H1 (cell line): ENCODE data around the gene ASB16. TPM values are rescaled to one million over a fixed set of nuclear protein-coding genes. Genes with fewer than 3 reads are reported as not detected.

Source experiments
- CTCF ChIA-PET: fragments of 300-600 bp; sonication (Branson Sonifier 250); formaldehyde crosslinking; loops from one replicate; lab custom pipeline; 2021; ENCODE audit not compliant: partially characterized antibody; lab: Charles Lee
- POLR2A ChIA-PET: fragments of 300-600 bp; sonication (Branson Sonifier 250); formaldehyde crosslinking; loops from one replicate; lab custom pipeline; 2021; ENCODE audit warnings: inconsistent platforms; ENCODE audit not compliant: partially characterized antibody; lab: Charles Lee
- DNase-seq, 2 experiments: peaks; one replicate each; pipeline versions ENCODE4 v3.0.0 to v3.0.0-alpha.2; 2010 to 2022; ENCODE audit warnings: low spot score in 2 of 2, low read depth in 1 of 2, mixed read lengths in 1 of 2
- FAIRE-seq: peaks from 2 replicates; lab custom pipeline; 2011; peaks lifted over from hg19 to GRCh38; lab: Jason Lieb, UNC
- H2AFZ ChIP-seq: 2 replicates; pipeline ENCODE4 v1.8.1; 2012; ENCODE audit warnings: low read length, inconsistent platforms
- H2AK5ac ChIP-seq: 2 replicates; pipeline ENCODE4 v1.6.1; 2013; ENCODE audit warnings: low read depth, low read length
- H2BK120ac ChIP-seq: replicated peaks from 2 replicates; pipeline ENCODE3; 2013; ENCODE audit warnings: low read depth, low read length, inconsistent platforms
- H2BK12ac ChIP-seq: 2 replicates; pipeline ENCODE4 v1.6.1; 2013; ENCODE audit warnings: low read depth, low read length
- H2BK15ac ChIP-seq: 2 replicates; pipeline ENCODE4 v1.6.1; 2013; ENCODE audit warnings: low read length
- H2BK20ac ChIP-seq: 2 replicates; pipeline ENCODE4 v1.6.1; 2013; ENCODE audit warnings: low read length
- H2BK5ac ChIP-seq: 2 replicates; pipeline ENCODE4 v1.6.1; 2013; ENCODE audit warnings: low read depth, low read length
- H3K14ac ChIP-seq: 2 replicates; pipeline ENCODE4 v1.6.1; 2013; ENCODE audit warnings: inconsistent platforms; ENCODE audit not compliant: insufficient read length
- H3K18ac ChIP-seq: 2 replicates; pipeline ENCODE4 v1.6.1; 2013; ENCODE audit warnings: low read length; ENCODE audit errors: extremely low read depth
- H3K23ac ChIP-seq: 2 replicates; pipeline ENCODE4 v1.6.1; 2013; ENCODE audit warnings: inconsistent platforms; ENCODE audit not compliant: insufficient read length
- H3K23me2 ChIP-seq: 2 replicates; pipeline ENCODE4 v1.6.1; 2013; ENCODE audit warnings: low read depth, low read length
- H3K27ac ChIP-seq: 2 replicates; pipeline ENCODE4 v1.6.1; 2011; ENCODE audit warnings: low read depth, low read length, inconsistent platforms
- H3K27me3 ChIP-seq, 4 experiments: replicated peaks in 1 of 4; 1 replicate in 1 of 4; 2 replicates in 3 of 4; pipeline versions ENCODE4 v1.6.1 to v1.8.1; 2011 to 2013; ENCODE audit warnings: low read length in 3 of 4, mild to moderate bottlenecking in 3 of 4, inconsistent platforms in 2 of 4, mixed read lengths in 2 of 4, moderate library complexity in 1 of 4; ENCODE audit not compliant: control insufficient read depth in 3 of 4, insufficient read depth in 3 of 4; ENCODE audit errors: extremely low read depth in 1 of 4
- H3K36me3 ChIP-seq, 4 experiments: 2 replicates each; pipeline versions ENCODE4 v1.6.1 to v1.8.1; 2011 to 2013; ENCODE audit warnings: mild to moderate bottlenecking in 4 of 4, low read length in 3 of 4, moderate library complexity in 2 of 4, control low read depth in 1 of 4, inconsistent platforms in 1 of 4; ENCODE audit not compliant: insufficient read depth in 4 of 4, control insufficient read depth in 2 of 4
- H3K4ac ChIP-seq: replicated peaks from 2 replicates; pipeline ENCODE3; 2013; ENCODE audit warnings: low read length, low read depth, mixed read lengths, inconsistent platforms; ENCODE audit not compliant: insufficient read length
- H3K4me1 ChIP-seq, 4 experiments: replicated peaks in 1 of 4; 1 replicate in 1 of 4; 2 replicates in 3 of 4; pipeline versions ENCODE4 v1.6.1 to v1.8.1; 2011 to 2013; ENCODE audit warnings: low read length in 3 of 4, inconsistent platforms in 2 of 4, mixed read lengths in 1 of 4; ENCODE audit not compliant: insufficient read depth in 4 of 4, control insufficient read depth in 3 of 4
- H3K4me2 ChIP-seq, 2 experiments: 2 replicates each; pipeline versions ENCODE4 v1.6.1 to v1.8.1; 2011 to 2013; ENCODE audit warnings: low read depth in 2 of 2, low read length in 2 of 2, control low read depth in 1 of 2, inconsistent platforms in 1 of 2, mild to moderate bottlenecking in 1 of 2; ENCODE audit not compliant: insufficient read depth in 1 of 2
- H3K4me3 ChIP-seq, 4 experiments: fragments of 200-600, 300-600 bp in 1 of 4; sonication (generic), shearing (Covaris generic), sonication (Bioruptor Twin) in 1 of 4; 2 replicates each; pipeline versions ENCODE4 v1.5.1 to v1.8.1; 2011 to 2016; ENCODE audit warnings: low read length in 4 of 4, low read depth in 3 of 4, control low read depth in 2 of 4, inconsistent platforms in 2 of 4, mild to moderate bottlenecking in 2 of 4, mixed read lengths in 1 of 4, moderate library complexity in 1 of 4; ENCODE audit not compliant: insufficient read depth in 2 of 4; ENCODE audit errors: extremely low read depth in 1 of 4
- H3K56ac ChIP-seq: replicated peaks from 2 replicates; pipeline ENCODE3; 2013; ENCODE audit warnings: low read depth, mild to moderate bottlenecking, mixed read lengths, low read length, inconsistent platforms; ENCODE audit not compliant: insufficient read length
- H3K79me1 ChIP-seq: 2 replicates; pipeline ENCODE4 v1.6.1; 2013; ENCODE audit warnings: low read depth, low read length, control low read depth
- H3K79me2 ChIP-seq, 2 experiments: 2 replicates each; pipeline versions ENCODE4 v1.6.1 to v1.8.1; 2012 to 2013; ENCODE audit warnings: low read length in 2 of 2, mild to moderate bottlenecking in 2 of 2, inconsistent platforms in 1 of 2; ENCODE audit not compliant: insufficient read depth in 2 of 2, control insufficient read depth in 1 of 2
- H3K9ac ChIP-seq, 4 experiments: replicated peaks in 1 of 4; 1 replicate in 1 of 4; 2 replicates in 3 of 4; pipeline versions ENCODE4 v1.6.1 to v1.8.1; 2011 to 2013; ENCODE audit warnings: low read depth in 3 of 4, low read length in 3 of 4, control low read depth in 2 of 4, mild to moderate bottlenecking in 2 of 4, moderate library complexity in 2 of 4, inconsistent platforms in 1 of 4; ENCODE audit errors: extremely low read depth in 1 of 4
- H3K9me3 ChIP-seq, 2 experiments: 2 replicates each; pipeline versions ENCODE4 v1.6.1 to v1.8.1; 2012 to 2013; ENCODE audit warnings: mild to moderate bottlenecking in 2 of 2, moderate library complexity in 2 of 2, control low read depth in 1 of 2, inconsistent platforms in 1 of 2, low read depth in 1 of 2, low read length in 1 of 2, mixed read lengths in 1 of 2; ENCODE audit not compliant: insufficient read depth in 2 of 2
- H4K20me1 ChIP-seq, 2 experiments: replicated peaks in 1 of 2; 2 replicates each; pipeline versions ENCODE3 to v1.8.1; 2011 to 2013; ENCODE audit warnings: inconsistent platforms in 2 of 2, low read length in 2 of 2, mild to moderate bottlenecking in 1 of 2; ENCODE audit not compliant: insufficient read depth in 2 of 2, control insufficient read depth in 1 of 2
- H4K5ac ChIP-seq: 2 replicates; pipeline ENCODE4 v1.6.1; 2013; ENCODE audit warnings: low read length, low read depth, mixed read lengths, inconsistent platforms; ENCODE audit not compliant: insufficient read length
- H4K8ac ChIP-seq: 2 replicates; pipeline ENCODE4 v1.8.0; 2013; ENCODE audit warnings: mild to moderate bottlenecking, moderate library complexity, low read length, inconsistent platforms; ENCODE audit not compliant: insufficient read depth; ENCODE audit errors: extremely low read depth
- H4K91ac ChIP-seq: replicated peaks from 2 replicates; pipeline ENCODE3; 2013; ENCODE audit warnings: low read length, mixed read lengths, inconsistent platforms; ENCODE audit not compliant: insufficient read length
- CTBP2 ChIP-seq: IDR thresholded peaks from 2 replicates; pipeline ENCODE4 v1.7.0; 2011; ENCODE audit warnings: borderline replicate concordance, mild to moderate bottlenecking, moderate library complexity, mixed read lengths, low read length; ENCODE audit not compliant: insufficient read depth, insufficient read length
- POLR2A ChIP-seq, 2 experiments: IDR thresholded peaks; 1 replicate in 1 of 2; 2 replicates in 1 of 2; pipeline ENCODE4 v1.6.1; 2011; ENCODE audit warnings: low read depth in 2 of 2, low read length in 2 of 2, mild to moderate bottlenecking in 2 of 2; ENCODE audit errors: control extremely low read depth in 1 of 2
- SIN3A ChIP-seq, 2 experiments: IDR thresholded peaks in 1 of 2; conservative IDR thresholded peaks in 1 of 2; 2 replicates each; pipeline ENCODE4 v1.6.1; 2011 to 2012; ENCODE audit warnings: low read length in 2 of 2, improper control_type of control experiment in 1 of 2, low read depth in 1 of 2, mild to moderate bottlenecking in 1 of 2
- WGBS, 2 experiments: shearing (Covaris generic) in 1 of 2; methylation state at CpG; one replicate each; pipeline versions ENCODE4 v1.1.6 to v1.1.7; 2013 to 2015; ENCODE audit warnings: low lambda C conversion rate in 2 of 2, mixed read lengths in 2 of 2, inconsistent platforms in 1 of 2, low coverage in 1 of 2, missing lambda C conversion rate in 1 of 2; ENCODE audit not compliant: insufficient replicate concordance in 2 of 2, insufficient coverage in 1 of 2, insufficient read length in 1 of 2; ENCODE audit errors: extremely low coverage in 1 of 2, missing lambda C conversion rate in 1 of 2; 5-methylcytosine and 5-hydroxymethylcytosine counted together
- polyA plus RNA-seq, 7 experiments: library from polyadenylated mRNA; depleted of rRNA in 3 of 7; stranded (reverse) in 5 of 7; unstranded in 2 of 7; fragments of >200 nt in 5 of 7; fragments of 200-250 nt in 2 of 7; gene quantifications; 1 replicate in 5 of 7; 2 replicates in 1 of 7; 4 replicates in 1 of 7; pipeline versions ENCODE4 v1.2.1 to v1.2.3, GENCODE V29; 2011 to 2013; ENCODE audit warnings: missing spikeins in 2 of 7, mixed read lengths in 2 of 7
- total RNA-seq: library from RNA; stranded (reverse); fragmentation: NEBNext Ultra II Directional; extraction: Animal tissue kit (Norgen Biotek cat#: 25700); gene quantifications from 2 replicates; pipeline ENCODE4 v1.2.1, GENCODE V29; 2021

The ASB16 gene
- total and polyA plus RNA-seq, 2 of the 8 experiments (the other 6 are each of a cell fraction or from before 2014, with no cell fraction given) = 0.05 TPM; not detected in 1

DNA sequence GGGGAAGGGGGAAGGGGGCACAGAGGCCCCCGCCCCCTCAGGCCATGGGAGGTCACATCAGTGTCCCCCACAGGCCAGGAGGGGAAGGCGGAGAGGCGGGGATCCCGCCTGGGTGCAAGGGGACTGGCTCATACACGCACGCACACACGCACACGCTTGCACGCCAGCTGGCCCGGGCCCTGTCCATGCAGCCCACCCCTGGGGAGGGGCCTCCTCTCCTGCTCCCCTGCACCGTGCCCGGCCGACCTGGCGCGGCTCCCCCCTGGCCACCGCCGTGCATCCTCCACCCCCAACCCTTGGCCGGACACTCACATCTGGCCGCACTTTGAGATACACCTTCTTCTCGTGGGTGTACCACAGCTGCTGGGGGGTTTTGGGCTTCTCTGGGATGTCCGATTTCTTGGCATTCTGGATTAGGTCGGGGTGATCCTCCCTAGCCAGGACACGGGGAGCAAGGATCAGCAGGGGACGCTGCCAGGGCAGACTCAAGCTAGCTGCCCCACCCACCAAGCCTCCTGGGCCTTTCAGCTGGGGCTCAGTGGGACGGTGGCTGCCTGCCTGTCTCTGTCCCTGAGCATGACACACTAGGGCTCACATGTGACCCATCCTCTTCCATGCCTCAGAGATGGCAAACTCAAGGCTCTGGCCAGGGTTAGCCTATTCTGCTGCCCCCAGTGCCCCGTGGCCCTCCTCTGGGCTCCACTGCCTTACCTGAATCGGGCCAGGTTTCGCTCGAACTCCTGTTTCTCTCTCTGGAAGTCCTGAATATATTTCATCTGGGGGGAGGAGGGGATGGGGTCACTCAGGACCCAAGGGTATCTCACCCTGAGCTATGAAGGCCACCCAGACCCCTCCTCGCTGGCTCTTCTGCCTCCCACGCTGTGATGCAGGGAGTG, 42.3 kb downstream of the ASB16 start:
- Histone ChIP-seq H3K56ac (no peak overlapping the region), H3K14ac (no peak overlapping the region), H3K79me1 (peaks cover 9% of the 10 kb centered on the region), H3K4me3 (no peak overlapping the region), H4K5ac (no peak overlapping the region), H2AK5ac (no peak overlapping the region), H4K91ac (no peak overlapping the region), H3K27me3 (no peaks in the 10 kb centered on the region), H4K8ac (no peak overlapping the region), H2BK5ac (no peak overlapping the region), H2BK15ac (no peak overlapping the region), H3K9ac (0 out of 7 replicates have a peak overlapping the region, but pooled peaks of 1 of the 4 experiments have one; percentile 2), H3K23me2 (peaks cover 4% of the 10 kb centered on the region), H2BK120ac (no peak overlapping the region), H3K79me2 (peaks cover 9 to 18% of the 10 kb centered on the region in 2 experiments), H4K20me1 (peaks cover 0 to 13% of the 10 kb centered on the region in 2 experiments), H3K18ac (no peak overlapping the region), H3K9me3 (no peaks in the 10 kb centered on the region), H3K27ac (no peak overlapping the region), H2BK12ac (no peak overlapping the region), H3K4ac (no peak overlapping the region), H3K23ac (no peak overlapping the region), H3K4me2 (no peak overlapping the region), H3K36me3 (peaks cover 38 to 73% (median 55%) of the 10 kb centered on the region in 4 experiments), H2BK20ac (no peak overlapping the region), H3K4me1 (peaks cover 2 to 20% (median 6%) of the 10 kb centered on the region in 4 experiments), H2AFZ (no peak overlapping the region)
- FAIRE-seq = no peak
- 92% methylated on average over 20 of the region's 31 CpGs; no CpG with 5 or more reads in 1 of the 2 experiments for WGBS, 2 experiments
- ChIA-PET CTCF (interaction anchor here (0.6 to 12.7 kb wide), 12 partner anchors 9 to 138 kb away, joined by 3 to 158 read pairs (median 10); partner anchors contain the start of genes GRN and SLC25A39), POLR2A (interaction anchor here (0.7 to 10.4 kb wide), 9 partner anchors 9 to 118 kb away, joined by 3 to 135 read pairs (median 4); partner anchors contain the start of genes ATXN7L3, SLC25A39 and TMUB2)
- DNase-seq = no peak
- no peak for TF ChIP-seq CTBP2
- peak in 1 of 2 experiments; percentile 59; a peak in 1 of 3 replicates for TF ChIP-seq POLR2A (IDR thresholded peaks at IDR 0.05; ENCODE audit: control extremely low read depth in 1 of 2, low read depth in 2 of 2, low read length in 2 of 2)
- TF ChIP-seq SIN3A (conservative IDR thresholded peaks at IDR 0.05 in 1 of 2, IDR thresholded peaks at IDR 0.05 in 1 of 2; ENCODE audit: low read depth in 1 of 2, low read length in 2 of 2) = no peak
